Naive thymus-derived CD4-positive, alpha-beta T cell (primary cell): ENCODE data around the gene TSPOAP1. TPM values are rescaled to one million over a fixed set of nuclear protein-coding genes. Genes with fewer than 3 reads are reported as not detected.

Experiments used
- ATAC-seq: fragments of 150-1000 bp; cut with Tn5 transposase; 2 replicates; pipeline ENCODE4 v1.10.0; 2021; ENCODE audit warnings: mild to moderate bottlenecking, moderate library complexity
- CTCF ChIA-PET: fragments of 350-600 bp; sonication (Branson Sonifier 250); formaldehyde crosslinking; loops from one replicate; lab custom pipeline; 2021; ENCODE audit warnings: antibody characterized with exemption; lab: Charles Lee
- POLR2A ChIA-PET: fragments of 350-600 bp; sonication (Branson Sonifier 250); formaldehyde crosslinking; loops from one replicate; lab custom pipeline; 2021; ENCODE audit warnings: antibody characterized with exemption, inconsistent platforms; lab: Charles Lee
- DNase-seq, 9 donors: peaks; one replicate each; pipeline versions ENCODE4 v3.0.0 to v3.0.0-alpha.2; 2020 to 2022; ENCODE audit warnings: mixed read lengths in 1 of 9
- H3K27ac ChIP-seq: one replicate; pipeline ENCODE4 v1.7.0; 2013; ENCODE audit warnings: mild to moderate bottlenecking, low read depth, low read length, moderate library complexity
- H3K27me3 ChIP-seq, 2 donors: one replicate each; pipeline ENCODE4 v1.7.0; 2013; ENCODE audit warnings: low read length in 2 of 2, mild to moderate bottlenecking in 2 of 2, moderate library complexity in 2 of 2; ENCODE audit not compliant: control insufficient read depth in 2 of 2, insufficient read depth in 2 of 2
- H3K36me3 ChIP-seq, 3 experiments: 1 replicate in 2 of 3; 2 replicates in 1 of 3; pipeline ENCODE4 v1.7.0; 2013; ENCODE audit warnings: low read length in 3 of 3, mild to moderate bottlenecking in 3 of 3, moderate library complexity in 1 of 3; ENCODE audit not compliant: insufficient read depth in 3 of 3, control insufficient read depth in 2 of 3
- H3K4me1 ChIP-seq, 2 donors: one replicate each; pipeline ENCODE4 v1.7.0; 2013; ENCODE audit warnings: low read length in 2 of 2, mild to moderate bottlenecking in 2 of 2, moderate library complexity in 1 of 2; ENCODE audit not compliant: control insufficient read depth in 2 of 2, insufficient read depth in 2 of 2
- H3K4me3 ChIP-seq: 2 replicates; pipeline ENCODE4 v1.7.0; 2013; ENCODE audit warnings: mild to moderate bottlenecking, low read length
- H3K9me3 ChIP-seq, 3 experiments: 1 replicate in 2 of 3; 2 replicates in 1 of 3; pipeline ENCODE4 v1.7.0; 2013; ENCODE audit warnings: low read length in 3 of 3; ENCODE audit not compliant: control insufficient read depth in 2 of 3
- H3K27ac Mint-ChIP-seq, 9 donors: one replicate each; pipeline ENCODE4 v1.8.0; 2020 to 2022; ENCODE audit warnings: mixed read lengths in 9 of 9, mild to moderate bottlenecking in 8 of 9, moderate library complexity in 5 of 9, inconsistent platforms in 2 of 9
- H3K27me3 Mint-ChIP-seq, 5 donors: one replicate each; pipeline ENCODE4 v1.8.0; 2021 to 2022; ENCODE audit warnings: mixed read lengths in 5 of 5, mild to moderate bottlenecking in 1 of 5
- H3K36me3 Mint-ChIP-seq, 5 donors: one replicate each; pipeline ENCODE4 v1.8.0; 2020 to 2022; ENCODE audit warnings: mixed read lengths in 5 of 5, mild to moderate bottlenecking in 3 of 5, inconsistent platforms in 1 of 5
- H3K4me1 Mint-ChIP-seq, 7 donors: one replicate each; pipeline ENCODE4 v1.8.0; 2020 to 2022; ENCODE audit warnings: mixed read lengths in 7 of 7, mild to moderate bottlenecking in 3 of 7, inconsistent platforms in 1 of 7
- H3K4me3 Mint-ChIP-seq, 10 donors: one replicate each; pipeline ENCODE4 v1.8.0; 2020 to 2022; ENCODE audit warnings: mild to moderate bottlenecking in 10 of 10, mixed read lengths in 10 of 10, moderate library complexity in 6 of 10, inconsistent platforms in 2 of 10
- H3K9me3 Mint-ChIP-seq, 11 donors: one replicate each; pipeline ENCODE4 v1.8.0; 2020 to 2022; ENCODE audit warnings: mixed read lengths in 11 of 11, mild to moderate bottlenecking in 4 of 11, inconsistent platforms in 1 of 11, moderate library complexity in 1 of 11
- intact Hi-C, 2 donors: fragments of 100-400 bp; cut with micrococcal nuclease; formaldehyde crosslinking; loops; one replicate each; pipeline ENCODE4 v1.15.1; 2023
- polyA plus RNA-seq, 2 donors: library from polyadenylated mRNA; unstranded; fragments of 300-500 nt; fragmentation: Illumina TruSeq; gene quantifications; one replicate each; pipeline ENCODE4 v1.2.3, GENCODE V29; 2021
- total RNA-seq, 6 experiments: library from RNA in 5 of 6; stranded (reverse) in 5 of 6; gene quantifications; 1 replicate in 5 of 6; 2 replicates in 1 of 6; pipeline ENCODE4 v1.2.3 and lab custom pipeline; 2021 to 2026

Gene TSPOAP1
- total and polyA plus RNA-seq, 7 experiments from 2014 or later: 0.20 to 62.5 (median 11.8) TPM

DNA sequence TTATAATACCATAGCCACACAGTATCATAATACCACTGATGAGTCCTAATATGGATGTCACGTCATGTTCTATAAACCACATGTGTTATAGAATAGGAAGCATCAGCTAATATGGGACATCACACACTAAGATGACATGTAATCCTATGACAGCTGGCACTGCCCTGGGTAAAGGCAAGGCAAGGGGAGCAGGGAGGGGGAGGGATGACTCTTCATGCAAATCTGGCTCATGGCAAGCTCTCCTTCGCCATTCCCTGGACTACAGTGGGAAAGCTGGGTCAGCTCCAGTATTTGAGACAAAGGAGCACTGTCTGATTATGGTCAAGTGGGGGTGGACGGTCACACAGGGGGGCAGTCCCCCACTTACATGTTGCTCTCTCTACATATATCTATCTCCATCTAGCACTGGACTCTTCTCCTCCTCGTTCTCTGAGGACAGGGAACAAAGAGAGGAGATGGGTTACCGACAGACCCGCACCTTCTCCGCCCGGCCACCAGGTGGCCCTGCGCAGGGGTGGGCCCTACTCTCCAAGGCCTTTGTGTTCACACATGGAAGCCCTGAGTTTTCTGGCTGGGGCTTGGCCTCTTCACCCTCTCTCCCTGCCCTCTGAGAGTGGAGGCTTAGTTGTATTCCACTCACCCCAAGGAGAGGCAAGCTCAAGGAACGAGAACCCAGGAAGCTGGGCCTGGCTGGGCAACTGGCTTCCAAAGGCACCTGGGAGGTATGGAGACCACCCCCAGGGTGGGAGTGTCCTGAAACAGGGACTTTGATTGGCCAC is 24.4 kb downstream of the TSPOAP1 start:
- no peaks in the 10 kb centered on the region for H3K27me3 ChIP-seq
- ATAC-seq (peak; percentile 89), DNase-seq (peak in 8 of 9 donors; percentile 32 to 63 (median 53))
- Mint-ChIP-seq H3K27me3 (peaks cover 0 to 5% (median 0%) of the 10 kb centered on the region in 5 donors), H3K4me3 (peak overlapping the region in 1 of 10 donors; percentile 38), H3K36me3 (peaks cover 0 to 6% (median 0%) of the 10 kb centered on the region in 5 donors), H3K4me1 (peaks cover 0 to 7% (median 4%) of the 10 kb centered on the region in 7 donors), H3K27ac (peak overlapping the region in 1 of 9 donors; percentile 46), H3K9me3 (peaks cover 0 to 2% (median 0%) of the 10 kb centered on the region in 11 donors)
- peaks cover 0 to 6% of the 10 kb centered on the region in 2 donors for H3K4me1 ChIP-seq
- CTCF ChIA-PET: interaction anchor here (0.6 to 3.0 kb wide), 9 partner anchors 13 to 261 kb away, joined by 3 to 16 read pairs (median 4); partner anchors contain the start of genes MTMR4, RNF43 and SUPT4H1
- no peak overlapping the region for H3K27ac ChIP-seq
- H3K9me3 ChIP-seq: no peaks in the 10 kb centered on the region
- POLR2A ChIA-PET: interaction anchor here (0.6 to 2.9 kb wide), 3 partner anchors 13 to 40 kb away, joined by 3 to 19 read pairs (median 5); no protein-coding TSS in a partner anchor
- intact Hi-C loops: loop anchor here (1.0 to 5.0 kb wide), 5 partner anchors 41 to 701 kb away; partner anchors contain the start of genes RNF43 (in 1 of the 2) and SUPT4H1 (in 1 of the 2)
- H3K4me3 ChIP-seq: no peak overlapping the region
- H3K36me3 ChIP-seq: peaks cover 0 to 2% (median 0%) of the 10 kb centered on the region in 3 experiments

DNA sequence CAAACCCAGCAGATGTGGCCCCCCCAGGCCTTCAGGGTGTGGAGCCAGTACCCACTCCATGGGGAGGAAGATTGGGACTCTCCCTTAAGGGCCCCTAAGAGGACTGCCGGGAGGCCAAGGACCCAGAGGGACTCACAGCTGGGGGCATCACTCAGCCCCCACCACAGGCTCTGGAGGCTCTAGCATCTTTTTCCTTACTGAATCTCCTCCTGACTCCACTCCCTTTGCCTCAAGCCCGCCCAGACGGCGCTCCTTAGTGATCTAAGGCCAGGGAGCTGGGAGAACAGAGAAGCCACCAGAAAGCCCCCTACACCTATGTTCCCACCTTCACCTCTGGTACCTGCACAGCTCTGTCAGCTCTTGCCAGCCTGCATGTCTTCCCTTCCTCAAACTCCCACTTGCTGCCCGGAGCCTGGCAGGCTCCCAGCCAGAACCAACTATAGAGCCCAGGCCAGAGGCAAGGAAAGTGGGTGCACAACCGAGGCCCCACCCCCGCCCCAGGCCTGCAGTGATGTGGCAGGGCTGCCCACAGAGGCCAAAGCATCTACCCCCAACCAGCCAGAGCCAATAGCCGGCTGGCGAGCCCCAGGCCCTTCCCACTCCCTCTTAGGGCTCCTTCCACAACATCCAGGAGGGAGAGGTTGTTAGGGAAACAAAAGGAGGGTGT is 25.5 kb downstream of the TSPOAP1 start:
- no peak overlapping the region for H3K27ac ChIP-seq
- DNase-seq: no peak
- ChIA-PET POLR2A (interaction anchor here (0.9 to 1.3 kb wide), 3 partner anchors 12 to 48 kb away, joined by 3 to 5 read pairs (median 4); no protein-coding TSS in a partner anchor), CTCF (interaction anchor here (0.6 to 3.0 kb wide), 5 partner anchors 14 to 701 kb away, joined by 3 to 16 read pairs (median 3); partner anchors contain the start of genes RNF43 and SUPT4H1)
- Mint-ChIP-seq H3K27me3 (peaks cover 0 to 11% (median 0%) of the 10 kb centered on the region in 5 donors), H3K27ac (no peak overlapping the region), H3K36me3 (peaks cover 0 to 5% (median 0%) of the 10 kb centered on the region in 5 donors), H3K4me3 (no peak overlapping the region), H3K9me3 (peaks cover 0 to 2% (median 0%) of the 10 kb centered on the region in 11 donors), H3K4me1 (peaks cover 0 to 7% (median 4%) of the 10 kb centered on the region in 7 donors)
- peaks cover 0 to 6% of the 10 kb centered on the region in 2 donors for H3K4me1 ChIP-seq
- no peaks in the 10 kb centered on the region for H3K9me3 ChIP-seq
- no peak overlapping the region for H3K4me3 ChIP-seq
- no peaks in the 10 kb centered on the region for H3K36me3 ChIP-seq
- intact Hi-C loops: loop anchor here in 1 of 2 donors (5.0 kb wide), 1 partner anchor 114 kb away; the partner anchor contains the start of gene RNF43
- ATAC-seq: no peak
- H3K27me3 ChIP-seq: no peaks in the 10 kb centered on the region

DNA sequence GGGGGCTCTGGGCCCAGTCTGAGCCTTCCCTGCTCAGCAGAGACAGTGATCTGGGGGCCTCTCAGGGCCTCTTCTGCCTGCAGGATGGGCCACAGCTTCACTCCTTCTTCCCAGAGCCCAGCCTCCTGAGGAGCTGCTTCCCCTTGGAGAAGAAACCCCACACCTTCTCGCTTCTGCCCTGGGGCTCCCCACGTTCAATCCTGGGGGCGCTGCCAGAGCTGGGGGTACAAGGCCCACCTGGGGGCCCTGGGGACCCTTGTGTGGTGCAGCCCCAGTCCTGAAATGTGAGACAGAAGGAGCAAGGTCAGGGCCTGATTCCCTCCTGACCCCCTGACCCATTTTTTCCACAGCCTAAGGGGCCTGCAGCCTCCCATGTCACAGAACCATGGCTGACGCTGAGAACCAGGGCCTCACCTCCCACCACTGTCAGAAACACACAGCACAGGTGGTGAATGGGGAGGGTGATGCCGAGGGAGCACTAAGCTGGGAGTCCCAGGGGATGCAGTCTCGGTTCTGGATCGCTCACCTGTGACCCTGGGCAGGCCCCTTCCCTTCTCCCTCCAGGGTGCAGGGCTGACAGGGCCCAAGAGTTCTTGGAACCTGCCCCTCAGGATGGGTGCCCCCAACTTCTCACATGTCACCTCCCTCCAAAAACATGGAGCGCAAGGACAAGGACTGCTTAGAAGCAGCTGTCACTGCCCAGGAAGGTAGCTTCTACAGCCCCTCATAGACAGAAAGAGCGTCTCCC is 26.2 kb downstream of the TSPOAP1 start:
- ChIA-PET CTCF (interaction anchor here (0.6 to 1.2 kb wide), 3 partner anchors 42 to 701 kb away, joined by 3 read pairs; partner anchors contain the start of gene RNF43), POLR2A (interaction anchor here (0.9 to 1.3 kb wide), 3 partner anchors 13 to 49 kb away, joined by 3 to 5 read pairs (median 4); no protein-coding TSS in a partner anchor)
- no peak for DNase-seq
- peak overlapping the region in 1 of 9 donors; percentile 62 for H3K27ac Mint-ChIP-seq
- peaks cover 0 to 2% (median 0%) of the 10 kb centered on the region in 11 donors for H3K9me3 Mint-ChIP-seq
- H3K27me3 ChIP-seq: no peaks in the 10 kb centered on the region
- intact Hi-C loops: loop anchor here in 1 of 2 donors (5.0 kb wide), 1 partner anchor 115 kb away; the partner anchor contains the start of gene RNF43
- peaks cover 0 to 5% (median 0%) of the 10 kb centered on the region in 5 donors for H3K36me3 Mint-ChIP-seq
- no peaks in the 10 kb centered on the region for H3K36me3 ChIP-seq
- H3K27ac ChIP-seq: no peak overlapping the region
- no peak for ATAC-seq
- H3K4me1 Mint-ChIP-seq: peaks cover 0 to 7% (median 4%) of the 10 kb centered on the region in 7 donors
- H3K4me1 ChIP-seq: peaks cover 0 to 6% of the 10 kb centered on the region in 2 donors
- H3K27me3 Mint-ChIP-seq: peaks cover 0 to 17% (median 0%) of the 10 kb centered on the region in 5 donors
- no peak overlapping the region for H3K4me3 ChIP-seq
- no peaks in the 10 kb centered on the region for H3K9me3 ChIP-seq
- no peak overlapping the region for H3K4me3 Mint-ChIP-seq

DNA sequence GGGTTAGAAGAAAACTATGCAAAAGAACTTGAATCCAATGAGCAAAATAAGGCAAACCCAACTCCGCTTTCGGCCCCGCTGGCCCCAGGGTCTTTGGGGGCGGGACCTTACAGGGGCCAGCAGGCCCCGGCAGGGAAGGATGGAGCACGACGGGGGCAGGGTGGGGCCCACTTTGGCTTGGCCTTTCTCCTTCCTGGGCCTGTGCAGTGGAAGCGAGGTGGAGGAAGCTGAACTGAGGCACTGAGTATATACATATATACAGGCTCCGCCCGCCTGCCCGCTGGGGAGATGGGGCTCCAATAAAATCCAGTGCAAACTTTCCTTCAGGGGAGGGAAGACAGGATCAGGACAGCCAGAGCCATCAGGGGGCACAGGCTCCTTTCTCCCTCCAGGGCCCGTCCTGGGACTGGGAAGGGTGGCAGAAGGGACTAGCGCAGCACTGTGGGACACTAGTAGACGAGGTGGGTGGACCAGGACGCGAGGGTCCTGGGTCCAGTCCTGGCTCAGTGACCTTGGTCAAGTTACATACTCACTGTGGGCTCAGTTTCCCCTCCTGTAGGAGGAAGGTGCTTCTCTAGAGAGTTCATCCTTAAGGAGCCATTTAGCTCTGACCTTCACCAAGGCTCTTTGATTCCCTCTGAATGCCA is 27.0 kb downstream of the TSPOAP1 start:
- H3K4me3 Mint-ChIP-seq: no peak overlapping the region
- no peak overlapping the region for H3K27ac Mint-ChIP-seq
- H3K9me3 Mint-ChIP-seq: peaks cover 0 to 2% (median 0%) of the 10 kb centered on the region in 11 donors
- ChIA-PET POLR2A (interaction anchor here (1.0 to 1.1 kb wide), 2 partner anchors 14 to 43 kb away, joined by 3 to 5 read pairs; no protein-coding TSS in a partner anchor), CTCF (no interaction called here)
- Histone ChIP-seq H3K4me3 (no peak overlapping the region), H3K9me3 (no peaks in the 10 kb centered on the region), H3K4me1 (peaks cover 0 to 6% of the 10 kb centered on the region in 2 donors), H3K36me3 (no peaks in the 10 kb centered on the region), H3K27me3 (no peaks in the 10 kb centered on the region), H3K27ac (no peak overlapping the region)
- intact Hi-C loops: loop anchor here in 1 of 2 donors (5.0 kb wide), 1 partner anchor 116 kb away; the partner anchor contains the start of gene RNF43
- H3K27me3 Mint-ChIP-seq: peaks cover 0 to 17% (median 0%) of the 10 kb centered on the region in 5 donors
- H3K4me1 Mint-ChIP-seq: peaks cover 0 to 7% (median 4%) of the 10 kb centered on the region in 7 donors
- peaks cover 0 to 2% (median 0%) of the 10 kb centered on the region in 5 donors for H3K36me3 Mint-ChIP-seq
- ATAC-seq (no peak), DNase-seq (no peak)

DNA sequence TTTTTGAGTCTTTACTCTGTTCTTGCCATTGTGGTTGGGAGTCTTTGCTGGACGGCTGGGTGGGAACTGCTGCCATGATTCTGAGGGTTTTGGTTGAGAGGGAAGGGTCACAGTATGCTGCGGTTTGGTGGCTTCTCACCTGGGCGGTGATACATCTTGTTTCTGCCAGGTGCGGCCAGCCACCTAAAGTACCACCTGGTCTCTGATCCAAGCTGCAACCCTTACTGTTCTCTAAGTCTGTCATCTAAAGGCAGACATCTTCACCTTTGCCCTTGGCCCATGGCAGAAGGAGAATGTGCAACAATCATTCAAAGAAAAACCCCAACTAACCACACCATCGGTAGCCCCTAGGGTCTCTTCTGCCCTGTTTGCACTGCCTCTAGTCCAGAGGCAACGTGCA is 28.3 kb downstream of the TSPOAP1 start:
- intact Hi-C loops: loop anchor here in 1 of 2 donors (5.0 kb wide), 1 partner anchor 117 kb away; the partner anchor contains the start of gene RNF43
- H3K27ac ChIP-seq: no peak overlapping the region
- ATAC-seq (no peak), DNase-seq (no peak)
- H3K27me3 ChIP-seq: no peaks in the 10 kb centered on the region
- Mint-ChIP-seq H3K36me3 (peaks cover 0 to 2% (median 0%) of the 10 kb centered on the region in 5 donors), H3K27me3 (peaks cover 0 to 23% (median 0%) of the 10 kb centered on the region in 5 donors), H3K9me3 (peaks cover 0 to 2% (median 0%) of the 10 kb centered on the region in 11 donors), H3K27ac (no peak overlapping the region), H3K4me1 (peaks cover 0 to 7% (median 4%) of the 10 kb centered on the region in 7 donors), H3K4me3 (no peak overlapping the region)
- H3K4me3 ChIP-seq: no peak overlapping the region
- H3K4me1 ChIP-seq: peaks cover 0 to 6% of the 10 kb centered on the region in 2 donors
- ChIA-PET POLR2A (interaction anchor here (1.1 kb wide), 1 partner anchor 44 kb away, joined by 3 read pairs; no protein-coding TSS in a partner anchor), CTCF (interaction anchor here (0.7 kb wide), 1 partner anchor 307 kb away, joined by 3 read pairs; no protein-coding TSS in a partner anchor)
- H3K9me3 ChIP-seq: no peaks in the 10 kb centered on the region
- no peaks in the 10 kb centered on the region for H3K36me3 ChIP-seq
